Activated CD8-positive, alpha-beta T cell treated with anti-CD3 and anti-CD28 coated beads for 36 hours (primary cell): ENCODE measurements around the gene PAIP1. TPM values are rescaled to one million over a fixed set of nuclear protein-coding genes. Genes with fewer than 3 reads are reported as not detected.
"Not testable (repeated sequence)": the region's sequence is repeated elsewhere in the genome, so short reads cannot be mapped to it uniquely, and the experiment has no call there.

Experiments used
- ATAC-seq: fragments of 200-7000 bp; cut with Tn5 transposase; one replicate; pipeline ENCODE4 v1.10.0; 2021; ENCODE audit warnings: mild to moderate bottlenecking, moderate library complexity
- CTCF ChIA-PET: fragments of 350-600 bp; sonication (Branson Sonifier 250); formaldehyde crosslinking; loops from one replicate; lab custom pipeline; 2021; ENCODE audit warnings: antibody characterized with exemption; lab: Charles Lee
- POLR2A ChIA-PET: fragments of 350-600 bp; sonication (Branson Sonifier 250); formaldehyde crosslinking; loops from one replicate; lab custom pipeline; 2021; ENCODE audit warnings: antibody characterized with exemption; lab: Charles Lee
- DNase-seq: peaks from one replicate; pipeline ENCODE4 v3.0.0-alpha.2; 2020
- H3K27ac Mint-ChIP-seq: one replicate; pipeline ENCODE4 v1.8.0; 2021; ENCODE audit warnings: mild to moderate bottlenecking, mixed read lengths
- H3K27me3 Mint-ChIP-seq: one replicate; pipeline ENCODE4 v1.8.0; 2021; ENCODE audit warnings: mixed read lengths
- H3K36me3 Mint-ChIP-seq: one replicate; pipeline ENCODE4 v1.8.0; 2021; ENCODE audit warnings: low read depth, mixed read lengths
- H3K4me1 Mint-ChIP-seq: one replicate; pipeline ENCODE4 v1.8.0; 2021; ENCODE audit warnings: low read depth, mixed read lengths
- H3K4me3 Mint-ChIP-seq: one replicate; pipeline ENCODE4 v1.8.0; 2021; ENCODE audit warnings: mild to moderate bottlenecking, moderate library complexity, mixed read lengths
- H3K9me3 Mint-ChIP-seq: one replicate; pipeline ENCODE4 v1.8.0; 2021; ENCODE audit warnings: mixed read lengths
- intact Hi-C: fragments of 100-400 bp; cut with micrococcal nuclease; formaldehyde crosslinking; loops from one replicate; pipeline ENCODE4 v1.10.0; 2022
- total RNA-seq, 2 experiments: library from RNA; stranded (reverse); gene quantifications; one replicate each; pipeline ENCODE4 v1.2.3, GENCODE V29; 2021
- TF ChIP-seq, protein P1 (sequence below): fragments of 200-600 bp; IDR thresholded peaks from one replicate; pipeline ENCODE4 v1.8.0; 2022; ENCODE audit warnings: antibody characterized with exemption, mild to moderate bottlenecking

PAIP1 gene
- total RNA-seq, 2 experiments from 2014 or later, result 43.6 to 44.6 TPM

- TF ChIP-seq, protein P1, sequence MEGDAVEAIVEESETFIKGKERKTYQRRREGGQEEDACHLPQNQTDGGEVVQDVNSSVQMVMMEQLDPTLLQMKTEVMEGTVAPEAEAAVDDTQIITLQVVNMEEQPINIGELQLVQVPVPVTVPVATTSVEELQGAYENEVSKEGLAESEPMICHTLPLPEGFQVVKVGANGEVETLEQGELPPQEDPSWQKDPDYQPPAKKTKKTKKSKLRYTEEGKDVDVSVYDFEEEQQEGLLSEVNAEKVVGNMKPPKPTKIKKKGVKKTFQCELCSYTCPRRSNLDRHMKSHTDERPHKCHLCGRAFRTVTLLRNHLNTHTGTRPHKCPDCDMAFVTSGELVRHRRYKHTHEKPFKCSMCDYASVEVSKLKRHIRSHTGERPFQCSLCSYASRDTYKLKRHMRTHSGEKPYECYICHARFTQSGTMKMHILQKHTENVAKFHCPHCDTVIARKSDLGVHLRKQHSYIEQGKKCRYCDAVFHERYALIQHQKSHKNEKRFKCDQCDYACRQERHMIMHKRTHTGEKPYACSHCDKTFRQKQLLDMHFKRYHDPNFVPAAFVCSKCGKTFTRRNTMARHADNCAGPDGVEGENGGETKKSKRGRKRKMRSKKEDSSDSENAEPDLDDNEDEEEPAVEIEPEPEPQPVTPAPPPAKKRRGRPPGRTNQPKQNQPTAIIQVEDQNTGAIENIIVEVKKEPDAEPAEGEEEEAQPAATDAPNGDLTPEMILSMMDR, result no peak
- no peaks in the 10 kb centered on the region for H3K27me3 Mint-ChIP-seq
- CTCF ChIA-PET, result interaction anchor here (1.5 to 3.6 kb wide), 4 partner anchors 13 to 165 kb away, joined by 3 to 16 read pairs (median 6); partner anchors contain the start of gene TMEM267
- intact Hi-C loops, result no loop called here
- POLR2A ChIA-PET, result interaction anchor here (0.9 to 1.3 kb wide), 3 partner anchors 9 to 69 kb away, joined by 3 to 5 read pairs (median 4); partner anchors contain the start of gene NNT
- no peak overlapping the region for H3K27ac Mint-ChIP-seq
- H3K4me1 Mint-ChIP-seq, result peaks cover 22% of the 10 kb centered on the region
- H3K9me3 Mint-ChIP-seq, result no peaks in the 10 kb centered on the region
- no peak for DNase-seq
- no peak for ATAC-seq
- H3K36me3 Mint-ChIP-seq, result peaks cover 11% of the 10 kb centered on the region
- no peak overlapping the region for H3K4me3 Mint-ChIP-seq
Measured at GRCh38 chr5:43554497-43554896, 2.4 kb downstream of the PAIP1 start.

DNA sequence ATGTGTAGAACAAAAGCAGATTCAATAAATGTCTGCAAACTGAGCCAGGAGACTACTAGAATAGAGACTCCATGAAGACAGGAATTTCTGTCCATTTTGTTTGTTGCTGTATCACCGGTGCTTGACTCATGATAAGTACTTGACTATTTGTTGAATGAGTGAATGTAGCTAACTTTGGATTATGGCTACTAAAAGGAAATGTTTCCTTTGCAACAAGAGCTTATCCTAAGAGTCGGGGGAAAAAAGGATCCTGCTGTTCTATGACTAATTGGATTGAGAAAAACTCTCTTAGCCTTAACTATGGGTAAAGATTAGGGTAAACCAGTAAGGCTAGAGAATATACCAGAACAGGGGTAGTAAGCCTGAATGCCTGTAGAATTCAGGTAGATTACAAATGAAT is 3.5 kb downstream of the PAIP1 start:
- Mint-ChIP-seq H3K27ac (no peak overlapping the region), H3K36me3 (peaks cover 15% of the 10 kb centered on the region), H3K9me3 (no peaks in the 10 kb centered on the region), H3K4me1 (peaks cover 21% of the 10 kb centered on the region), H3K4me3 (no peak overlapping the region), H3K27me3 (no peaks in the 10 kb centered on the region)
- ChIA-PET POLR2A (interaction anchor here (0.7 to 1.3 kb wide), 3 partner anchors 8 to 70 kb away, joined by 3 to 4 read pairs (median 3); partner anchors contain the start of gene TMEM267), CTCF (interaction anchor here (0.9 to 3.6 kb wide), 6 partner anchors 9 to 164 kb away, joined by 3 to 16 read pairs (median 4); partner anchors contain the start of gene NNT)
- TF ChIP-seq, protein P1, result no peak
- intact Hi-C loops, result no loop called here
- no peak for DNase-seq
- ATAC-seq, result no peak

- H3K4me1 Mint-ChIP-seq, result peaks cover 17% of the 10 kb centered on the region
- no peak overlapping the region for H3K27ac Mint-ChIP-seq
- intact Hi-C loops, result no loop called here
- no peak for DNase-seq
- no peaks in the 10 kb centered on the region for H3K27me3 Mint-ChIP-seq
- H3K36me3 Mint-ChIP-seq, result peaks cover 15% of the 10 kb centered on the region
- POLR2A ChIA-PET, result interaction anchor here (1.1 kb wide), 1 partner anchor 11 kb away, joined by 3 read pairs; no protein-coding TSS in a partner anchor
- H3K9me3 Mint-ChIP-seq, result no peaks in the 10 kb centered on the region
- ATAC-seq, result no peak
- TF ChIP-seq, protein P1, result no peak
- H3K4me3 Mint-ChIP-seq, result no peak overlapping the region
- CTCF ChIA-PET, result interaction anchor here (1.8 kb wide), 1 partner anchor 52 kb away, joined by 6 read pairs; the partner anchor contains the start of gene NNT
Measured at GRCh38 chr5:43551731-43552130, 5.1 kb downstream of the PAIP1 start.

DNA sequence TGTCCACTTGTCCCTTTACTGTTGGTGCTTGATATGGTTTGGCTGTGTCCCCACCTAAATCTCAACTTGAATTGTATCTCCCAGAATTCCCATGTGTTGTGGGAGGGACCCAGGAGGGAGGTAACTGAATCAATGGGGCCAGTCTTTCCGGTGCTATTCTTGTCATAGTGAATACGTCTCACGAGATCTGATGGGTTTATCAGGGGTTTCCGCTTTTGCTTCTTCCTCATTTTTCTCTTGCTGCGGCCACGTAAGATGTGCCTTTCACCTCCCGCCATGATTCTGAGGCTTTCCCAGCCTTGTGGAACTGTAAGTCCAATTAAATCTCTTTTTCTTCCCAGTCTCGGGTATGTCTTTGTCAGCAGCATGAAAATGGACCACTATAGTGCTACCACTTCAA is 7.6 kb downstream of the PAIP1 start:
- POLR2A ChIA-PET, H3K9me3 Mint-ChIP-seq, ATAC-seq, CTCF ChIA-PET, intact Hi-C loops, H3K27me3 Mint-ChIP-seq, H3K27ac Mint-ChIP-seq, DNase-seq, H3K4me3 Mint-ChIP-seq: not testable (repeated sequence)
- Mint-ChIP-seq H3K36me3 (peaks cover 33% of the 10 kb centered on the region), H3K4me1 (peaks cover 18% of the 10 kb centered on the region)

DNA sequence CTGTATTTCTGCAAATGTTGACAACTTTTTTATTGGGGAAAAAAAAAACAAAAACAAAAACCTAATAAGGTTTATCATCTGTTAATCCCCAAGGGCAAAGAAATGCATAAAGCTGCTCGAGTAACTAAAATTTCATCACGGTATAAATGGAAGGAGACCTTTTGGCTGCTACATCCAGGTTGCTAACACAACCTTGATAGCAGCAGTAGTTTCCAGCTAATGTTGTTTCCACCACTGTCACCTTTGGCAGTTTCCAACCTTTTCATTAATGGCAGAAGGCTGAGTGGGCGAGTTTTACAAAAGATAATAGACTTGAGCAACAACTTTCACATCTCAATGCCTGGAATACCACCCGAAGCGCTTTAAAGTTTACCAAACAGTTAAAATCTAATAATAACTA is 8.5 kb downstream of the PAIP1 start:
- peaks cover 37% of the 10 kb centered on the region for H3K36me3 Mint-ChIP-seq
- TF ChIP-seq, protein P1, result no peak
- ATAC-seq (no peak), DNase-seq (no peak)
- no peaks in the 10 kb centered on the region for H3K27me3 Mint-ChIP-seq
- H3K27ac Mint-ChIP-seq, result peak overlapping the region; percentile 20
- intact Hi-C loops, result no loop called here
- POLR2A ChIA-PET, result interaction anchor here (1.6 kb wide), 1 partner anchor 55 kb away, joined by 7 read pairs; the partner anchor contains the start of gene NNT
- CTCF ChIA-PET, result no interaction called here
- no peak overlapping the region for H3K4me3 Mint-ChIP-seq
- no peaks in the 10 kb centered on the region for H3K9me3 Mint-ChIP-seq
- H3K4me1 Mint-ChIP-seq, result peaks cover 20% of the 10 kb centered on the region
